GM10847 (cell line): ENCODE results near the gene PPP3CB.

ENCODE experiments used
- POLR2A ChIP-seq: IDR thresholded peaks from 2 replicates; pipeline ENCODE4 v1.6.1; 2011; ENCODE audit not compliant: insufficient read length; ENCODE audit errors: extremely low read depth

The PPP3CB gene

DNA sequence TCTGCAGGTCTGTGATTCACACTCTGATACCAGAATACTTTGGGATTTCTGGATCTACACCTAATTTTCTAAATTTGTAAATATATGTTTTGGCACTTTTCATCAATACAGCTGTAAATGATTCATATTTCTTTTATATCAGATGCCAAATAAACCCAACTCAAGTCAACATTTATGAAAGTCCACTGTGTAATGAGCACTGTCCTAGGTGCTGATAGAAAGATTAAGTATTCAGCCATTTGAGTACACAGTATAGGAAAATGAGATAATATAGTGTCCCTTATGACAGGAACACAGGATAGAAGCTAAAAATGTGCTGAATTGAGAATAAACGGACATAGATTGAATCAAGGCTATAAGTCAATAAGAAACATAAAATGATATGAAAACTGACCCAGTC, 88.3 kb downstream of the PPP3CB start:
- no peak for TF ChIP-seq POLR2A

DNA sequence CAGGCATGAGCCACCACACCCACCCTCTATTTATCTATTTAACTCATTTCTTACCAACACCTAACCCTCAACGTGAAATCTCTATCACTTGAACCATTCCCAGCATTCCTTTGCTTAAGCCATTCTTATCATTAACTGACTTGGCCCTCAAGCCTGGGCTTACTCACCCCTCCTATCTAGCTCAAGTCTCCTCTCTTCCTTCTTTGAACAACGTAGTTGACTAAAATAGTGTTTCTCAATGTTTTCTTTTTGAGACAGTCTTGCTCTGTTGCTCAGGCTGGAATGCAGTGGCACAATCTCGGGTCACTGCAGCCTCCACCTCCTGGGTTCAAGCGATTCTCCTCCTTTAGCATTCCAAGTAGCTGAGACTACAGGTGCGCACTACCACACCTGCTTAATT, 89.0 kb downstream of the PPP3CB start:
- no peak for TF ChIP-seq POLR2A

DNA sequence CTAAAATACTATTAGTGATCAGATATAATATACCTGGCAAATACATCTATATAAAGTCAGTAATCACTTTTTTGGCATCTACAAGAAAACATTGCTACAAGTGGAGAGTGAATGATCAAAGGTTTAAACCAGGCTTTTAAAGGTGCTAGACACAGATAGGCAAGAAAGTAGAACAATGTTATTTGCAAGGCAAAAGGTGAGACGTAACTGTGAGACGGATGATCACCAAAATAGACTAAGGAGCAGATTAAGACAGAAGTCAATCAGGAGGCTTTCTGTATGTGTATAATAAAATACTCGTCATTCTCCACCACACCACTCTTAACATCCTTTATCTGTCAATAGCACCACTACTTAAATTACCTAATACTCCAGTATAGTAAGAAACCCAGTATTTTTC, 90.3 kb downstream of the PPP3CB start:
- no peak for TF ChIP-seq POLR2A

DNA sequence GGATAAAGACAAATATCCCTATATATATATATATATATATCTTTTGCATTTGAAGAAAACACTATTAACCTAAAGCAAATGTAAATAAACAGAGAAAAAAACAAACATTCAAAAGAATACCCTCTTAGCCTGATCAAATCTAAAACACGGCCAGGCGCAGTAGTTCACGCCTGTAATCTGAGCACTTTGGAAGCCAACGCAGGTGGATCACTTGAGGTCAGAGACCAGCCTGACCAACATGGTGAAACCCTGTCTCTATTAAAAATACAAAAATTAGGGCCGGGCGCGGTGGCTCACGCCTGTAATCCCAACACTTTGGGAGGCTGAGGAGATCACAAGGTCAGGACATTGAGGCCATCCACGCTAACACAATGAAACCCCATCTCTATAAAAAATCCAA, 91.1 kb downstream of the PPP3CB start:
- no peak for TF ChIP-seq POLR2A

DNA sequence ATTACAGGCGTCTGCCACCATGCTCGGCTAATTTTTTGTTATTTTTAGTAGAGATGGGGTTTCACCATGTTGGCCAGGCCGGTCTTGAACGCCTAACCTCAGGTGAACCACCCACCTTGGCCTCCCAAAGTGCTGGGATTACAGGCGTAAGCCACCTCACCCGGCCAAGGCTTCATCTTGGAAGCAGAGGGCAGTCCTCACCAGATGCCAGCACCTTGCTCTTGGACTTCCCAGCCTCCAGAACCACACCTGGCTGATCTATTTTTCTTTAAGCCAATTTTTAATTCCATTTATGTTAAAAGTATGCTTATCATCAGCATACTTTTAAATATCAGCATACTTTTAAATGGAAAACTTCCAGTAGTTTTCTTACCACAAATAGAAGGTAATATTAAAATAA, 94.2 kb downstream of the PPP3CB start:
- no peak for TF ChIP-seq POLR2A

DNA sequence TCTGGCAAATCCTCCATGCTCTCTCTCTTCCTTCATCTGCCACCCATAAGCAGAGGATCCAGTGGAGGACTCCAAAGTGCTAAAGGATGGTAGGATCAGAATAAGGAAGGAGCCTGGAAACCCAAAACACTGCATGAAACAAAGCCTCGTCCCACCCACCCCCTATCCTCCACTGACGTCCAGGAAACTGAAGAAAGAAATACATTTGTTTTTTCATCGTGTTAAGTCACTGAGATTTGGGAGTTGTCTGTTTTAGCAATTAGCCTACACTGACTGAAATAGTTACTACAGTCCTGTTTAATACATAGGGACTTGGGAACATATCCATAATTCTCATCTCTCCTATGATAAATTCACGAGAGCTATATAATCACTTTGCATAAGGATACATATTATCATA, 96.8 kb downstream of the PPP3CB start:
- no peak for TF ChIP-seq POLR2A

DNA sequence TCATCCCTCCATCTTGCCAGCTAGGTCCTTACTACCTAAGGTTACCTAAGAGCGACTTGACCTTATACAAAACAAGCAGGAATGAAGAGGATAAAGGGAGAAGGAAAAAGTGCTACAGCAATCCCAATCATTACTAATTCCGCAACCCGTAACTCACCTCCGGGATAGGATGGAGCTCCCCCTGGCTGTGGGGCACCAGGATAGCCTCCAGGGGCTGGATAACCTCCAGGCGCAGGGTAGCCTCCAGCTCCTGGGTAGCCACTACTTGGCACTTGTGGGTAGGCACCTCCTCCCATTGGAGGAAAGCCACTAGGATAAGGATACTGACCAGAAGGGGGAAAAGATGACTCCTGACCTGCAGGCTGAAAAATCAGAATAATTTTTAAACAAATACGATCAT, 97.8 kb downstream of the PPP3CB start:
- no peak for TF ChIP-seq POLR2A

DNA sequence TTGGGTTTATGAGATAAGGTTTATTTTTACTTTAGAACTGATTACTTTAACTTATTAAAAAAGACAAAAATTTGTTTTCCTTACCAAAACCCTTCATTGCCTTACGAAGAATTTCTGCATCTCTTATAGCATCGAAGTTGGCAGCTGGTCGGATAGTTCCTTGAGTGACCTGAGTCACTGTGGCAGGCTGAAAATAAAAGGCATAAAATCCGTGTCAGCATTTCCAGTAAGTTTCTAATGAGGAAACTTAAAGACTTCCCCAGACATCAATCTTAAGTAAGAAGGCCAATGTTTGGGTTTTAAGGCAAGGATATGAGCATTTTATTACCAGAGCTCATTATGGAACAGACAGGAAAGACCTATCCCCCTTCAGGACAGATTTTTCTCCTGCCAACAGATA, 107.6 kb downstream of the PPP3CB start:
- TF ChIP-seq POLR2A: no peak

DNA sequence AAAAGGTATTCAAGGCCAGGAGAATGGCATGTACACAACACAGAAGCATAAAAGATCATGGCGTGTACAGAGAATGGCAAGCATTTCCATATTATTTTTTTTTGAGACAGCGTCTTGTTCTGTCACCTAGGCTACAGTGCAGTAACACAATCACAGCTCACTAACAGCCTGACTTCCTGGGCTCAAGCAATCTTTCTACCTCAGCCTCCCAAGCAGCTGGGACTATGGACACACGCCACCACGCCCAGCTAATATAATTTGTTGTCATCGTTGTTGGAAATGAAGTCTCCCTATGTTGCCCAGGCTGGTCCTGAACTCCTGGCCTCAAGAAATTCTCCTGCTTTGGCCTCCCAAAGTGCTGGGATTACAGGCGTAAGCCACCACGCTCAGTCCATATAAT, 109.2 kb downstream of the PPP3CB start:
- TF ChIP-seq POLR2A: no peak
